Metanephros (tissue), 1 donor: ENCODE data around the gene FAM222A. TPM values are rescaled to one million over a fixed set of nuclear protein-coding genes. Genes with fewer than 3 reads are reported as not detected.

Experiments used
- total RNA-seq: library from RNA; depleted of rRNA; stranded (reverse); fragments of >200 nt; gene quantifications from one replicate; pipeline ENCODE4 v1.2.3, GENCODE V29; 2014

The FAM222A gene
- 5.0 TPM for total RNA-seq

GRCh38 chr12:109713187-109714070, at the start of gene FAM222A:
FAM222A (plus strand) TSS chr12:109713825; CDS start chr12:109744147, 30,322 bp downstream.

Other genes with a start within 250 kb of the FAM222A start
- gene KCTD10, start 236.5 kb upstream of the FAM222A start, total RNA-seq = 73.7 TPM
- gene UBE3B, start 236.2 kb upstream of the FAM222A start, total RNA-seq = 64.2 TPM
- gene MMAB, start 140.3 kb upstream of the FAM222A start, total RNA-seq = 23.8 TPM
- 19.0 TPM for gene MVK, start 140.0 kb upstream of the FAM222A start, total RNA-seq
- 13.9 TPM for gene TRPV4, start 119.6 kb downstream of the FAM222A start, total RNA-seq
- gene GLTP, start 166.7 kb downstream of the FAM222A start, total RNA-seq = 37.0 TPM
- 13.8 TPM for gene TCHP, start 186.4 kb downstream of the FAM222A start, total RNA-seq